HUDEP-2 (cell line): ENCODE measurements around the gene ZFAND2B.

Experiments used
- DNase-seq, 76 experiments: peaks; one replicate each; lab custom pipeline; 2025; ENCODE audit not compliant: unreplicated experiment in 76 of 76; lab: John Stamatoyannopoulos, UW

ZFAND2B gene

DNA sequence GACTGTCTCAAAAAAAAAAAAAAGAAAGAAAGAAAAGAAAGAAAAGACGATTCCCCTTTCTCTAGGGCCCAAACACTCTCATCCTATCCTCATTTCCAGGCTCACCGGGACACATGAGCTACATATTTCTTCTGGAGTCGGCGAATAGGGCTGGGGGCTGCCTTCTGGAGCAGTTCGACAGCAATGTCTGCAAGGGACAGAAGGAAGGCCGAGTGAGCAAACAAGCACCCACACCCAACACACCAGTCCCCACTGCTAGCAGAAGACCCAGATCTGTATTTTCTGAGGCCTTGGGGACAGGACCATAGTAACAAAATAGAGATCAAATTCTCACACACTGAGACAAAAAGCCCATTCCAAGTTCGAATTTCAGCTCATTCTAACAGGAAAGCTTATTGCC lies 31.1 kb upstream of the ZFAND2B start:
- no peak for DNase-seq

DNA sequence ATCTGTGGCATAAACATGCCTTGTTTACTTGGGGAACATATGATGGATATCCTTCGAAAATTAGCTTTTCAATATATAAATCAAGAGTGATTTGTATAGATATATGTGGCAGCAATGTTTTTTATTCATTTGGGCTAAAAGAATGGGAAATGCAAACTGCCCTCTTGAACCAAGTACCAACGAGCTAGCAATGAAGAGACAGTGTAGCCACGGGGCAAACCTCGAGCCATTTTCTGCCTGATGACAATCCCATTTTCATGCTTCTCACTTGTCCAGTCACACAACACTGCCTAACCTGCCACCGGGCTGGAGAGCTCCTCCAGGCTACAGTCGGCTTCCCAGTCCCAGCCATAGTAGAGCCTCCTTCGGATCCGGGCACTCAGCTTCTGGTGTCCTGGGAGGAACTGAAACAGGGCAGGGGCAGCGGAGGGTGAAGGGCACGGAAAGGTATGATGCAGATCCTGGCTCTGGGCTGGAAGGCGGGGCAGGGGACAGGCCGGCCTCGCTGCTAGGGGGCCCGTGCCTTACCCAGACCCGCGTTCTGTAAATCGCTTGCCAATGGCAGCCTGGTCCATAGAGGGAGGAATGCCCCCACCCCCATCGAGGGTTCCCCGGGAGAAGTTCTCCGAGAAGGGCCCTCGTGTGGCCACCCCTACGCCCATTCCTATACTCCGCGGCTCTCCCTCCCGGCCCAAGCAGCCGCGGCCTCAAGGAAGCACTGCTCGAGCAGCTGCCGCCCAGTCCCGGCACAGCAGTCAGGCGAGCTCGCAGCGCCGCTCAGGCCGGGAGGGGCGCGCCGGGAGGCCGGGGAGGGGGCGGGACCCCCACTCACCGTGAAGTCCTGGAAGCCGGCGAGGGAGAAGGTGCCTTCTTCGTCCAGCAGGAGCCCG lies 30.4 kb upstream of the ZFAND2B start:
- DNase-seq = peak in 19 of 76 experiments; percentile 8 to 51 (median 32)

DNA sequence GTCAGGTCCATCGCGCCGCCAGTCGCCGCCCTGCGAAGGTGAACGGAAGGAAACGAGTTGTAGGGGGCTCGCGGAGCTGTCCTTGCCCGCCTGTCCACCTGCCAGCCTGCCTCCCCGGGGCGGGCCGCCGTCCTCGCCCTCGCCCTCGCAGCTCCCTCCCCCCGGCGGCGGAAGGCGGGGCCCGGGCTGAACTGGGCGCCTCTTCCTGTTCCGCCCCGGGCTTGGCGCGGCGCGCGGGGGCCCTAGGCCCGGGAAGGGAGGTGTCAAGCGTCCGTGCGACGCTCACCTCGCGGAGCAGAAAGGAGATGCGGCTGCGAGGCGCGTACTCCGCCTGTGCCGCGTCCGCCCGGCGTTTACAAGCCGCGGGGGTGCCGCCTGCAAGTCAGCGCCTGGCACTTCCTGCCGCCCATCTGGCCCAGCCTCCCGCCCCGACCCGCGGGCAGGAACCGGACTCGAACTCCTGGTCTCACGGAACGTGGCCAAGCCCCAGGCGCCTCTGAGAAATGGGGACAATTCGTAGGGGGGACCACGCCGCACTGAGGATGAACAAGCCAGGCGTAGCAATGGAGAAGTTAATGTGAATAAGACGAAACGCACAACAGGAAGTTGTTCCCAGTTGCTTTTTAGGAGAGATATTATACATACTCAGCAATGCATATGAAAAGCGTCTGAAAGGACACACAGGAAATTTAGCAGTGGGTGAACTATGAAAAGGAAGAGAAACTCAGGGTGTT lies 29.6 kb upstream of the ZFAND2B start, which contains the start of gene CNPPD1:
TSS of gene CNPPD1 (minus strand) at position 108 of the 734 bp plus-strand sequence. CDS start at position 11, 97 bp downstream.
- peak in 73 of 76 experiments; percentile 6 to 86 (median 76) for DNase-seq

DNA sequence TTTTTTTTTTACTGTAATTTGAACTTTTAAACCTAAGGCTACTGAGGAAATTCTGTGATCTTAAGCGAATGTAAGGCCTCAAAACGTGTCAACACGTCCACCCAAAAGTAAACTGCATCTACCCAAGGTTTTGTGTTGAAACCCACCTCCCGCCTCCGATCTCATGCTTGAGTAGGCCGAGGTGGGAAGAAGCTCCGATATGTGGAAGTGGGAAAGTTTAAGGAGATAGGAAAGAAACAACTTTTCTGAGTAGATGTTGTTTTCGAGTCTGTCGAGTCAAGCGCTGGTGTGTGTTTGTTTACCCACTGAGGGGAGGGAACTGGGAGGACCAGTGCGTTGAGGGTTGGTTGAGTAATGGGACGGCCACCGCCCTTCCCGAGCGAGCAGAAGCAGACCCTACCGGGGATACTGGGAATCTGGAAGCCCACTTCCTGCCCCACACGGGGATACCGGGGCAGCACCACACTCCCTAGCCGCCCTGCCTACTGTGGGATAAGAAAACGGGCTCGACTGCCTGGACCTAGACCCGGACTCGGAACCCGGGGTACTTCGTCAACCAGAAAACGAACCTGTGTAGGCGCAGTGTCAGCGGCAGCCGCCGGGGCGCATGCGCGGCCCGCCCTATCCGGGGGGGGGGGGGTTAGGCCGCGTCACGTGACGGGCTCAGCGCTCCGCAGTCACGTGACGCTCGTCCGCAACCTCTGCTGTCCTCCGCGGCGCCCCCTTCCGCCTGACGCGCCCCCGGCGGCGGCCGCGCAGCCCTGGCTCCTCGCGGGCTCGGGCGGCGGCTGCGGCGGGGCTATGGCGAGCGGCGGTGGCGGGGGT lies 28.8 kb upstream of the ZFAND2B start, which contains the start of gene RETREG2:
TSS of gene RETREG2 (plus strand) at position 724 of the 825 bp plus-strand sequence. CDS start at position 802, 78 bp downstream.
- peak in 74 of 76 experiments; percentile 10 to 96 (median 76) for DNase-seq

DNA sequence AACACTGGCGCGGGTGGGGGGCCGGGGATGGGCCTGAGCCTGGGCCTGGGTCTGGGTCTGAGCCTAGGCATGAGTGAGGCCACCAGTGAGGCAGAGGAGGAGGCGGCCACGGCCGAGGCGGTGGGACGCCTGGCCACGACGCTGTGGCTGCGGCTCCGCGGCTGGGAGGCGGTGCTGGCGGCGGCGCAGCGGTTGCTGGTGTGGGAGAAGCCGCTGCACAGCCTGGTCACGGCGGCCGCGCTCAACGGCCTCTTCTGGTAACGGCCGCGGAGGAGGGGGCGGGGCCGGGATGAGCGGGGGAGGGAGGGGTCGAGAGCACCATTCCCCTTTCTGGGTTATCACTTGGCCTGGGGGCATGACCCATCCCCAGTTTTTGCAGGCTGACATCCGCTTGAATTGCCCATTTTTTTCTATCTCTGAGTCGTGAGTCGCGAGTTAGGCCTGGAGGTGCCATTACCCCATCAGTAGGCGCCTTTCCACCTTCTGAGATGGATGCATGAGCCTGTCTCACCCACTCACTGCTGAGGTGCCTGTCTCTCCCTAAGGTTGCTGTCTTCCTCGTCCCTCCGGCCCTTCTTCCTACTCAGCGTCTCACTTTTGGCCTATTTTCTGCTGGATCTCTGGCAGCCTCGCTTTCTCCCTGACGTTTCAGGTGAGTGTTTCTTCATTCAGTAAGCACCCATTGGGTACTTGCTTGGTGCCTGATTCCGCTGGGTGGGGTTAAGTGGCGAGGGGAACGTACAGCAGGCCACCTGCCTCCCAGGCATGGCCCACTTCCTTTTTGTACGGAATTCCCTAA lies 28.0 kb upstream of the ZFAND2B start:
- DNase-seq = peak in 37 of 76 experiments; percentile 4 to 66 (median 36)

DNA sequence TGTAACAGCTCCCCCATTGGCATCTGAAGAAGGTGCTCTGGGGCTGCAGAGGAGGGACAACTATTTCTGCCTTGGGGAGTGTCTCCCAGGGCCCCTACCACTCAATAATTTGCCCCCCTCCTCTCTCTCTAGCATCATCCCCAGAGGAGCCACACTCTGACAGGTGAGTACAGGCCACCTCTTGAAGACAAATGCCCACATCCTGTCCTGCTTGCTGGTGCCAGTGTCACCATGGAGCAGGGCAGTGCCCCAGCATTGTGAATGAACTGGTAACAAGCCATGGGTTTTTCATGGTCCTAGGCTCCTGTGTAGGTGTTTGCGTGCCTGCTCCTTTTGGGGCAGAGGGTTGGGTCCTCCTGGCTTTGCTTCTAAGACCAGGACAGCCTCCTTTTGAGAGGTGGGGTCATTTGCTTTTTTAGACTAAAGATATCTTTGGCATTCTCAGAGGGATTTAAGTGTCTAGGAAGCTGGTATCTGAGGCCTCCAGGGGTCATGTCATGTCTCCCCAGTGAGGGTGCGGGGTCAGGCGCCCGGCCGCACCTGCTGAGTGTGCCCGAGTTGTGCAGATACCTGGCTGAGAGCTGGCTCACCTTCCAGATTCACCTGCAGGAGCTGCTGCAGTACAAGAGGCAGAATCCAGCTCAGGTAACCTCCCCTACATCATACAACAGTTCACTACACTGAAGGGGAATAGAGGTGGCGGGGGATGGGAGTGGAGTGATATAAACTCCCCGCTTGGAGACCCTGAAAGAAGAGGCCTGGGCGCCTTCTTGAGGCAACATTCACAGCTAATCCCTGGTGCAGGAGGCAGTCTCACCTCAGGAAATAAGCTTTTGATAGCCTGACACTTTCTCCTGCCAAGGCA lies 26.7 kb upstream of the ZFAND2B start:
- DNase-seq = no peak

DNA sequence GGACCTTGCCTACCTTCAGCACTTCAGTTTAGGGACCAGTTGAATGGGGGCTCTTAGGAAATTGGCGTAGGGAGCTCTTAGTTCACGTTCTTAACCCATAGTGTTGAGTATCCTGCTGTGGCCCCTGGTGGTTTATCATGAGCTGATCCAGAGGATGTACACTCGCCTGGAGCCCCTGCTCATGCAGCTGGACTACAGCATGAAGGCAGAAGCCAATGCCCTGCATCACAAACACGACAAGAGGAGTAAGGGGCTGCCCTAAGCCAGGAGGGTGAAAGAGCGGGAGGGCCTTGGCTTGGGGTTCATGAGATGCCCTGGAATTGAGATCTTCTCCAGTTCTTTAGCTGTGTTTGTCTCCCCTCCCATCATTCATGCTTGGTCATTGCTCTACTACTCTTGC lies 25.6 kb upstream of the ZFAND2B start:
- DNase-seq = no peak

DNA sequence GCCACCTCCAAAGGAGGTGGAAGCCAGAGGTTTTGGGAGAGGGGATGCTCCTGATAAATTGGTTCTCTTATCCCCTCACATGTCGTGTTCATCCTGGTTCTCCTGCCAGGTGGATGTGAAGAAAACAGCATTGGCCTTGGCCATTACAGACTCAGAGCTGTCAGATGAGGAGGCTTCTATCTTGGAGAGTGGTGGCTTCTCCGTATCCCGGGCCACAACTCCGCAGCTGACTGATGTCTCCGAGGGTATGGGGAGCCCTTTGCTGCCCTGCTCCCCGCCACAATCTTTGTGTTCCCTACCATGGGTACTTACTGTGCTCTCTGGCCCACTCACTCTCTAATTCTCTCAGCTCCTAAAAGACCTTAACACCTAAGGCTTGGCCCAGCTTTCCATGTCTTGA lies 25.1 kb upstream of the ZFAND2B start:
- no peak for DNase-seq

DNA sequence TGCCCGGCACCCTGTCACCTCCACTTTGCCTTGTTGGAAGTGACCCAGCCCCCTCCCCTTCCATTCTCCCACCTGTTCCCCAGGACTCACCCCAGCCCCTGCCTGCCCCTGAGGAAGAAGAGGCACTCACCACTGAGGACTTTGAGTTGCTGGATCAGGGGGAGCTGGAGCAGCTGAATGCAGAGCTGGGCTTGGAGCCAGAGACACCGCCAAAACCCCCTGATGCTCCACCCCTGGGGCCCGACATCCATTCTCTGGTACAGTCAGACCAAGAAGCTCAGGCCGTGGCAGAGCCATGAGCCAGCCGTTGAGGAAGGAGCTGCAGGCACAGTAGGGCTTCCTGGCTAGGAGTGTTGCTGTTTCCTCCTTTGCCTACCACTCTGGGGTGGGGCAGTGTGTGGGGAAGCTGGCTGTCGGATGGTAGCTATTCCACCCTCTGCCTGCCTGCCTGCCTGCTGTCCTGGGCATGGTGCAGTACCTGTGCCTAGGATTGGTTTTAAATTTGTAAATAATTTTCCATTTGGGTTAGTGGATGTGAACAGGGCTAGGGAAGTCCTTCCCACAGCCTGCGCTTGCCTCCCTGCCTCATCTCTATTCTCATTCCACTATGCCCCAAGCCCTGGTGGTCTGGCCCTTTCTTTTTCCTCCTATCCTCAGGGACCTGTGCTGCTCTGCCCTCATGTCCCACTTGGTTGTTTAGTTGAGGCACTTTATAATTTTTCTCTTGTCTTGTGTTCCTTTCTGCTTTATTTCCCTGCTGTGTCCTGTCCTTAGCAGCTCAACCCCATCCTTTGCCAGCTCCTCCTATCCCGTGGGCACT lies 24.0 kb upstream of the ZFAND2B start:
- DNase-seq = no peak

DNA sequence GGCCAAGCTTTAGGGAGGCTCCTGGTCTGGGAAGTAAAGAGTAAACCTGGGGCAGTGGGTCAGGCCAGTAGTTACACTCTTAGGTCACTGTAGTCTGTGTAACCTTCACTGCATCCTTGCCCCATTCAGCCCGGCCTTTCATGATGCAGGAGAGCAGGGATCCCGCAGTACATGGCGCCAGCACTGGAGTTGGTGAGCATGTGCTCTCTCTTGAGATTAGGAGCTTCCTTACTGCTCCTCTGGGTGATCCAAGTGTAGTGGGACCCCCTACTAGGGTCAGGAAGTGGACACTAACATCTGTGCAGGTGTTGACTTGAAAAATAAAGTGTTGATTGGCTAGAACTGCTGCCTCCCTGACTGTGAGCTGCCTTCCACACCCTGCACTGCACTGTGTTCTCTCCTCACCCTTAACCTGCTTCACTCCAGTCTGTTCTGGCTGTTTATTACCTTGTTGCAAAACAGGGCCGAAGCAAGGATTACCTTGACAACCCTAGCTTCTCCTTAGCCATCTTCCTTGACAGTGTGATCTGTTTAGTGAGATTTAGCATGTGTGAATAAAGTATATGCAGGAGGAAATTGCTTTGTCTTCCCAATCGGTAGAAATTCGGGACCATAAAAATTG lies 23.3 kb upstream of the ZFAND2B start:
- no peak for DNase-seq

DNA sequence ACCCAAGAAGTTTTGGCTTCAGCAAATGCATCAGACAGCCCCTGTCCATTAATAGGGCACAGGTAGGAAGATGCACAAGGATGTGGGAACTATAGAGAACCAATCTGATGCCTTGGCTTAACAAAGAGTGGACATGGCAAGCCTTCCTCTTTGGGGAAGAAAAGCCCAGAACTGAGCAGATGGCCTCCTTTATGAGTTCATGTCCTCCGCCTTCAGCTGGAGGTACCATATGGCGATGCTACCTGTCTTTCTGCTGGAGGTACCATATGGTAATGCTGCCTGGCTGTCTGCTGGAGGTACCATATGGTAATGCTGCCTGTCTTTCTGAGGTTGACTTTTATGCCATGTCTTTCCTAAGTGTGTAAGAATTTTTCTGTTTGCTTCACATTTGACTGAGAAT lies 22.5 kb upstream of the ZFAND2B start:
- no peak for DNase-seq

DNA sequence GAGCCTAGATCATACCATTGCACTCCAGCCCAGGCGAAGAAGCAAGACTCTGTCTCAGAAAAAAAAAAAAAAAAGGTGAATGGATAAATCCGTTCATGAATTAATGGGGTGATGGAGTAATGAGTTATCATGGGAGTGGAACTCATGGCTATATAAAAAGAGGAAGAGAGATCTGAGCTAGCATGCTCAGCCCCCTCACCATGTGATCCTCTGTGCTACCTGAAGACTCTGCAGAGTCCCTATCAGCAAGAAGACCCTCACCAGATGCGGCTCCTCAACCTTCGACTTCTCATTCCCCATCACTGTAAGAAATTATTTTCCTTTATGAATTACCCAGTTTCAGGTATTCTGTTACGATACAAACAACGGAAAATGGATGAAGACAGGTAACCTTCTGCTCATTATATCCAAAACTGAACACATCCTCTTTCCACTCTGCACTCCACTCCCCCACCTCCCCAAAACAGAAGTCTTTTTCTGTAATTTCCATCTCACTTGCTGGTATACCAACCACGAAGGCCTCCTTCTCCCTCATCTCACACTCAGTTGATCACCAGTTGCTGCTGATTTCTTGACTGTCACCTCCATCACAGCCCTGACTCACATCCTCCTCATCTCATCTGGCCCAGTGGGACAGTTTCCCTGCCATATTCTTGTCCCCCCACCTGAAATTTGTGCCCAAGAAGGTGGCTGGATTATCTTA lies 19.7 kb upstream of the ZFAND2B start:
- DNase-seq = no peak

DNA sequence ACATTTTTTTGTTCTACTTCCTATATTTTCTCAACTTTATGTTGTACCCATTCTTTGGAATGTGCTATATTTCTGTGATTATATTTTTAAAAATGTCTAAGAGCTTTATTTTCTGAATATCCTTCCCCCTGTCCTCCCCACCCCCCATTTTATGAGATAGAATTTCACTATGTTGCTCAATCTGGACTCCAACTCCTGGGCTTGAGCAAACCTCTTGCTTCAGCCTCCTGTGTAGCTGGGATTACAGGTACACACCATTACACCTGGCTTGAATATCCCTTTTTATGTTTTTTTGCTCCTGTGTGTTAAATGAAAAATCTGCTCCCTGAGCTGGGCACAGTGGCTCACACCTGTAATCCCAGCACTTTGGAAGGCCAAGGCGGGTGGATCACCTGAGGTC lies 9.2 kb upstream of the ZFAND2B start:
- DNase-seq = no peak

DNA sequence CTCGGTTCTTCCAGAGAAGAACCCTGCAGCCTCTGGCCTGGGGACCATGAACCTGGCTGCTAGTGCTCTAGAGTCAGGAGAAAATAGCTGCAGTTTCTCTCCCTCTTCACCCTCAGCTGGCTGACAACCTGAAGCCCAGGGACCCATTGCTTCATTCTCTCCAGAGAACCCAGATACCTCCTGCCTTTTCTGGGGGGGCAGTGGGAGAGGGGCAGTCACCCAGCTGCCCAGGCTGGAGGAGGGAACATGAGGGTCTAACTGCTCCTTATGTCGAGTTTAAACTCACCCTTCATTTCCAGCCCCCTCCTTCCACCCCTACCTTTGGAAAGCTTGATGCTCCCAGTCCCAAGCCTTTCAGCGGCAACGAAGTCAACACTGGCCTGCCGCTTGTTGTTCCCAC lies 7.6 kb upstream of the ZFAND2B start:
- no peak for DNase-seq

DNA sequence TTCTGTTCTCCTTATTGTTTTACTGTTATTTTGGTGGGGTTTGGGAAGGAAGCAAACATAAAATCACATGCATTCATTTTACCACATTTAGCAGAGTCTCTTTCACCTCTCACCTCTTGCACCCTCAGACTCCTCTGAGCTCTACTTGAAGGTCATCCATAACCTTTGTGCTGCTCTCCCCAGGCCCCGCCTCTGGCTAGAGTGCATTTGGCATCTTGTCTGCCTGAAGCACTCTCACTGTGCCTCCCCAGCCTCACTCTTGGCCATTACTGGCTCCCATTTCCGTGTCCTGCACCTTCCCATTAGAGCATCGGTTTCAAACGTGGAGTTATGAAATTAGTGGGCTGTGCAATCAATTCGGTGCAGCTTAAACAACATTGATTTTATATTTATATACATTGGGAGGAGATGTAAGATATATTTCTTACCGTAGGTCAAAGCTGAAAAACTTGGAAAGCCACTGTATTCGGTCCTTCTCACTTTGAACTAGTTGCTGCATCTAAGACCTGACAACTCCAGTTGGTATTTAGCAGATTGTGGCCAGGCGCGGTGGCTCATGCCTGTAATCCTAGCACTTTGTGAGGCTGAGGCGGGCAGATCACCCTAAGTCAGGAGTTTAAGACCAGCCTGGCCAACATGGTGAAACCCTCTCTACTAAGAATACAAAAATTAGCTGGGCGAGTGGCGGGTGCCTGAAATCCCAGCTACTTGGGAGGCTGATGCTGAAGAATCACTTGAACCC lies 6.9 kb upstream of the ZFAND2B start:
- DNase-seq = no peak
